Trophoblast cell (in vitro differentiated cells and primary cell): ENCODE data around the gene ACY1.

ENCODE experiments used
- DNase-seq, 2 donors: peaks; one replicate each; pipeline ENCODE4 v3.0.0-alpha.2; 2016
- H2AFZ ChIP-seq: 2 replicates; pipeline ENCODE4 v1.6.1; 2013; ENCODE audit warnings: low read length, moderate library complexity, mild to moderate bottlenecking; ENCODE audit not compliant: insufficient read depth, poor library complexity
- H2AK5ac ChIP-seq: 2 replicates; pipeline ENCODE4 v1.6.1; 2013; ENCODE audit warnings: mild to moderate bottlenecking, low read length
- H2BK120ac ChIP-seq: 2 replicates; pipeline ENCODE4 v1.6.1; 2013; ENCODE audit warnings: low read length, mild to moderate bottlenecking, moderate library complexity; ENCODE audit not compliant: insufficient read depth, poor library complexity
- H2BK12ac ChIP-seq: 2 replicates; pipeline ENCODE4 v1.6.1; 2013; ENCODE audit warnings: mild to moderate bottlenecking, low read length, moderate library complexity
- H2BK5ac ChIP-seq: 2 replicates; pipeline ENCODE4 v1.6.1; 2013; ENCODE audit warnings: low read length, low read depth, moderate library complexity, mild to moderate bottlenecking; ENCODE audit not compliant: poor library complexity
- H3K14ac ChIP-seq: 2 replicates; pipeline ENCODE4 v1.6.1; 2013; ENCODE audit warnings: mild to moderate bottlenecking, low read length
- H3K18ac ChIP-seq: 2 replicates; pipeline ENCODE4 v1.6.1; 2013; ENCODE audit warnings: mild to moderate bottlenecking, low read length
- H3K23ac ChIP-seq: 2 replicates; pipeline ENCODE4 v1.6.1; 2013; ENCODE audit warnings: low read length
- H3K27ac ChIP-seq: 2 replicates; pipeline ENCODE4 v1.5.1; 2013; ENCODE audit warnings: low read depth, mild to moderate bottlenecking, inconsistent platforms, low read length, moderate library complexity
- H3K27me3 ChIP-seq: 2 replicates; pipeline ENCODE4 v1.6.1; 2013; ENCODE audit warnings: inconsistent platforms, mild to moderate bottlenecking, low read length, moderate library complexity; ENCODE audit not compliant: insufficient read depth
- H3K36me3 ChIP-seq, 2 experiments: 1 replicate in 1 of 2; 2 replicates in 1 of 2; pipeline ENCODE4 v1.6.1; 2013; ENCODE audit warnings: low read length in 2 of 2, mild to moderate bottlenecking in 2 of 2, moderate library complexity in 1 of 2; ENCODE audit not compliant: insufficient read depth in 2 of 2, control insufficient read depth in 1 of 2
- H3K4ac ChIP-seq: 2 replicates; pipeline ENCODE4 v1.6.1; 2013; ENCODE audit warnings: low read depth, mild to moderate bottlenecking, low read length, moderate library complexity
- H3K4me1 ChIP-seq, 2 experiments: 1 replicate in 1 of 2; 2 replicates in 1 of 2; pipeline ENCODE4 v1.6.1; 2013; ENCODE audit warnings: low read length in 2 of 2, mild to moderate bottlenecking in 2 of 2, moderate library complexity in 1 of 2; ENCODE audit not compliant: insufficient read depth in 2 of 2, control insufficient read depth in 1 of 2
- H3K4me2 ChIP-seq: 2 replicates; pipeline ENCODE4 v1.6.1; 2013; ENCODE audit warnings: inconsistent platforms, mild to moderate bottlenecking, low read length, moderate library complexity
- H3K4me3 ChIP-seq: 2 replicates; pipeline ENCODE4 v1.5.1; 2013; ENCODE audit warnings: mild to moderate bottlenecking, low read depth, low read length, inconsistent platforms
- H3K79me1 ChIP-seq: one replicate; pipeline ENCODE4 v1.6.1; 2013; ENCODE audit warnings: low read length
- H3K79me2 ChIP-seq: 2 replicates; pipeline ENCODE4 v1.6.1; 2013; ENCODE audit warnings: low read length, mild to moderate bottlenecking; ENCODE audit not compliant: control insufficient read depth, insufficient read depth, poor library complexity
- H3K9ac ChIP-seq: 2 replicates; pipeline ENCODE4 v1.6.1; 2013; ENCODE audit warnings: mild to moderate bottlenecking, low read length
- H3K9me3 ChIP-seq: 2 replicates; pipeline ENCODE4 v1.6.1; 2013; ENCODE audit warnings: low read depth, mild to moderate bottlenecking, control low read depth, inconsistent platforms, low read length; ENCODE audit not compliant: insufficient read depth
- H4K12ac ChIP-seq: 2 replicates; pipeline ENCODE4 v1.6.1; 2013; ENCODE audit warnings: low read depth, mild to moderate bottlenecking, low read length, moderate library complexity
- H4K8ac ChIP-seq: 2 replicates; pipeline ENCODE4 v1.6.1; 2013; ENCODE audit warnings: low read depth, mild to moderate bottlenecking, low read length, moderate library complexity
- H4K91ac ChIP-seq: one replicate; pipeline ENCODE4 v1.6.1; 2013; ENCODE audit warnings: low read depth, mild to moderate bottlenecking, low read length, moderate library complexity
- WGBS: extraction: QIAGEN DNeasy Blood & Tissue Kit; methylation state at CpG from one replicate; pipeline ENCODE4 v1.1.7; 2013; ENCODE audit warnings: missing lambda C conversion rate; ENCODE audit not compliant: insufficient read length, insufficient coverage; ENCODE audit errors: extremely low coverage; 5-methylcytosine and 5-hydroxymethylcytosine counted together

The ACY1 gene

DNA sequence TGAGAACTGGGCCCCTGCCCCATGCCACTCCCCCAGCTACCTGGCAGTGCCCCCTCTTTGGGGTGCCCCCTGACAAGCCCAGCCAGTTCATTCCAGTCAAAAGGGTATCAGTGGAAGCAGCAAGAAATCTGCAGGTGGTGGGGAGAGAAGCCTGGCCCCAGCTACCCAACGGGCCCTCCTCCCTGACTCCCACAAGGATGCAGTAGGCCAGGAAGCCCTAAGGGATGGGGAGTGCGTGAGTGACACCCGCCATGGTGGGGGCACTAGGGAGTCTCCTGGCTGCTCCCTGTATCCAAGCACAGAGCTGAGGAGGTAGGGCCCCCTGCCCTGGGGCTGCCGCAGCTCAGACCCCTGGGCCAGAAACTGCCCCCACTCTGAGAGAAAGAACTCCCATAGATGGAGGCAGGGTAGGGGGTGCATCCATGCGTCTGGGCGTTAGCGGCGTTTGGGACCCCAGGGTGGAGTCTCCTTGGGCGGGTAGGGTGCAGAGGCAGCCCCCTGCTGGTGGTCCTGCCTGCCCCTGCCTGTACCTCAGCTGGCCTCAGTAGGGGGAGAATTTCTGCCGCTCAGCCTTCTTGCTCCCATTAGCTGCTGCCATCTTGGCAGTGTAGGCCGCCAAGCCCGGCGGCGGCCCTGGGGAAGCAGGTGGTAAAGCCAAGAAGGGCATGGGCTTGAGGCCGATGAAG lies 25.7 kb upstream of the ACY1 start:
- no peak overlapping the region for H3K9ac ChIP-seq
- H2BK120ac ChIP-seq = no peak overlapping the region
- H3K27me3 ChIP-seq = peaks cover 28% of the 10 kb centered on the region
- peaks cover 3% of the 10 kb centered on the region for H3K9me3 ChIP-seq
- H2BK12ac ChIP-seq = no peak overlapping the region
- no peak overlapping the region for H4K12ac ChIP-seq
- H2BK5ac ChIP-seq = no peak overlapping the region
- no peak overlapping the region for H3K4ac ChIP-seq
- no peak overlapping the region for H4K91ac ChIP-seq
- H3K79me1 ChIP-seq = no peaks in the 10 kb centered on the region
- H3K4me3 ChIP-seq = no peak overlapping the region
- H2AFZ ChIP-seq = no peak overlapping the region
- no CpG with 5 or more reads among the region's 15 CpGs for WGBS
- no peak overlapping the region for H3K4me2 ChIP-seq
- H3K14ac ChIP-seq = no peak overlapping the region
- H3K27ac ChIP-seq = no peak overlapping the region
- H3K4me1 ChIP-seq = peaks cover 7 to 17% of the 10 kb centered on the region in 2 experiments
- no peak overlapping the region for H4K8ac ChIP-seq
- no peak for DNase-seq
- no peak overlapping the region for H3K18ac ChIP-seq
- no peak overlapping the region for H3K23ac ChIP-seq
- H2AK5ac ChIP-seq = no peak overlapping the region
- peaks cover 16 to 31% of the 10 kb centered on the region in 2 experiments for H3K36me3 ChIP-seq
- H3K79me2 ChIP-seq = no peaks in the 10 kb centered on the region

DNA sequence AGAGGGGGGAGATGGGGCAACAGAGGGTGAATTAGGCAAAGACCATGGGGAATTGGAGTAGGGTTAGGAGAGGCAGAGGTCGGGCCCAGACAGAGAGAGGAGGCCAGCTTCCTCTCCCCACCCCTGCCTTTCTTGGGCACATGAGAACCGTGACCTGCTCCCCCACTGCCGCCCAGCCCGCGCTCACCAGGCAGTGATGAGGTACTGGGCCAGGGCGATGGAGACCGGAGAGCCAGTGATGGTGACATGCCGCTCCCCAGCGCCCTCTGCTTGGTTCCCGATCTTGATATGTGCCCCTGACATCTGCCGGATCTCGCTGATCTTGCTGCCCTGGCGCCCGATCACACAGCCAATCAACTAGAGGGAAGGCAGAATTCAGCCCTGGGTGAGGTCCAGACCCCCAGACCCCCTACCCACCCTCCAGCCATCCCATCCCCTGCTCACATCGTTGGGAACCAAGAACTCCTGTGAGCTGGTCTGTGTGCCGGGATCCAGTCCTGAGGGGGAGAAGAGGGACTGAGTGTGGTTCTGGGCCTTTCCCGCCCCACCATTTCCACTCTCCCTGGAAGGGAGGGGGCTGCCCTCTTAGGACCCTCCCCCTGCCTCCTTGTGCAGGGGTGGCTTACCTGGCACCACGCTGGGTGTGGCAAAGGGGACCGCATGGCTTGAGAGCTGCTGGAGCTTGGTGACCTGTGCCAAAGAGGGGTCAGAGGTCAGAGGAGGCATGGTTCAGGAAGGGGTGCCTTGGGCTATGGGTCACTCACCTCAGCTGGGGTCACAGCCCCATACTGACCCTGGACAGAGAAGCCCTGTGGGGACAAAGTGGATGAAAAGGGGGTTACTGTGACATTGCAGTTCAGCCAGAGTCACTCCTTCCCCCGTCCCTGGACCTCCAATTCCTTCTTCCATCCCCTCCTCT lies 24.5 kb upstream of the ACY1 start:
- peaks cover 23% of the 10 kb centered on the region for H3K27me3 ChIP-seq
- no peak overlapping the region for H2AFZ ChIP-seq
- no peak overlapping the region for H3K18ac ChIP-seq
- no peak overlapping the region for H4K12ac ChIP-seq
- no peak overlapping the region for H2AK5ac ChIP-seq
- H3K79me1 ChIP-seq = no peaks in the 10 kb centered on the region
- no peak overlapping the region for H3K4me2 ChIP-seq
- no peak for DNase-seq
- H4K91ac ChIP-seq = no peak overlapping the region
- H3K14ac ChIP-seq = no peak overlapping the region
- no peak overlapping the region for H2BK120ac ChIP-seq
- no peak overlapping the region for H3K4ac ChIP-seq
- no peak overlapping the region for H2BK5ac ChIP-seq
- no peak overlapping the region for H4K8ac ChIP-seq
- H3K9me3 ChIP-seq = peaks cover 3% of the 10 kb centered on the region
- H3K36me3 ChIP-seq = peaks cover 16 to 32% of the 10 kb centered on the region in 2 experiments
- no peak overlapping the region for H3K23ac ChIP-seq
- no peak overlapping the region for H3K9ac ChIP-seq
- H3K4me1 ChIP-seq = peaks cover 7 to 17% of the 10 kb centered on the region in 2 experiments
- WGBS = no CpG with 5 or more reads among the region's 20 CpGs
- no peak overlapping the region for H2BK12ac ChIP-seq
- no peaks in the 10 kb centered on the region for H3K79me2 ChIP-seq
- H3K4me3 ChIP-seq = no peak overlapping the region
- no peak overlapping the region for H3K27ac ChIP-seq

- Histone ChIP-seq H3K27me3 (peaks cover 20% of the 10 kb centered on the region), H2BK5ac (no peak overlapping the region), H2BK120ac (no peak overlapping the region), H3K4me3 (no peak overlapping the region), H3K27ac (no peak overlapping the region), H3K4me2 (no peak overlapping the region), H4K12ac (no peak overlapping the region), H2BK12ac (no peak overlapping the region), H3K14ac (no peak overlapping the region), H3K23ac (no peak overlapping the region), H3K9me3 (peaks cover 3% of the 10 kb centered on the region), H3K9ac (no peak overlapping the region), H3K4me1 (peaks cover 7 to 17% of the 10 kb centered on the region in 2 experiments), H4K91ac (no peak overlapping the region), H3K18ac (no peak overlapping the region), H3K4ac (no peak overlapping the region), H2AK5ac (no peak overlapping the region), H4K8ac (no peak overlapping the region), H3K79me2 (no peaks in the 10 kb centered on the region), H3K36me3 (peaks cover 16 to 32% of the 10 kb centered on the region in 2 experiments), H2AFZ (no peak overlapping the region), H3K79me1 (no peaks in the 10 kb centered on the region)
- no CpG with 5 or more reads among the region's 7 CpGs for WGBS
- no peak for DNase-seq
Measured at GRCh38 chr3:51959651-51960050, 23.7 kb upstream of the ACY1 start.

GRCh38 chr3:51960386-51960785 lies 22.9 kb upstream of the ACY1 start:
- H2BK120ac ChIP-seq = no peak overlapping the region
- no peak overlapping the region for H3K27ac ChIP-seq
- H4K12ac ChIP-seq = no peak overlapping the region
- no peak overlapping the region for H3K18ac ChIP-seq
- no peak overlapping the region for H3K4me3 ChIP-seq
- H2BK5ac ChIP-seq = no peak overlapping the region
- WGBS = no CpG with 5 or more reads among the region's 10 CpGs
- no peak overlapping the region for H2BK12ac ChIP-seq
- no peak overlapping the region for H3K4me2 ChIP-seq
- peaks cover 16 to 32% of the 10 kb centered on the region in 2 experiments for H3K36me3 ChIP-seq
- no peak overlapping the region for H2AK5ac ChIP-seq
- no peak overlapping the region for H3K9ac ChIP-seq
- DNase-seq = no peak
- H3K27me3 ChIP-seq = peaks cover 14% of the 10 kb centered on the region
- no peaks in the 10 kb centered on the region for H3K79me1 ChIP-seq
- no peaks in the 10 kb centered on the region for H3K79me2 ChIP-seq
- H4K8ac ChIP-seq = no peak overlapping the region
- peaks cover 1% of the 10 kb centered on the region for H3K9me3 ChIP-seq
- H3K4me1 ChIP-seq = peaks cover 6 to 14% of the 10 kb centered on the region in 2 experiments
- no peak overlapping the region for H3K4ac ChIP-seq
- H3K23ac ChIP-seq = no peak overlapping the region
- H2AFZ ChIP-seq = no peak overlapping the region
- H3K14ac ChIP-seq = no peak overlapping the region
- H4K91ac ChIP-seq = no peak overlapping the region
